Measurements from ENCODE around the gene SUV39H1.

The SUV39H1 gene

GRCh38 chrX:48715876-48716502 lies 19.5 kb downstream of the SUV39H1 start:
- H3K4me3 ChIP-seq (ENCODE audit: low read depth, low read length), result no peak overlapping the region
- no peaks in the 10 kb centered on the region for H3K4me1 ChIP-seq (ENCODE audit: control insufficient read depth, insufficient read depth, low read length)
- no peaks in the 10 kb centered on the region for H3K36me3 ChIP-seq (ENCODE audit: control insufficient read depth in 2 of 2, insufficient read depth in 1 of 2, low read length in 2 of 2)
- TF ChIP-seq ZNF184 (tag by site-specific recombination; IDR thresholded peaks at IDR 0.05), result no peak
- TF ChIP-seq SETDB1 (IDR thresholded peaks at IDR 0.05; ENCODE audit: insufficient read length, low read length), result no peak
- TF ChIP-seq ZNF777 (tag by site-specific recombination; IDR thresholded peaks at IDR 0.05; ENCODE audit: borderline replicate concordance), result no peak
- TF ChIP-seq ZNF341 (tag by site-specific recombination; IDR thresholded peaks at IDR 0.05; ENCODE audit: low read depth), result no peak
- no peak for TF ChIP-seq ZNF529 (tag by site-specific recombination; IDR thresholded peaks at IDR 0.05; ENCODE audit: insufficient replicate concordance)
- TF ChIP-seq ZNF792 (tag by site-specific recombination; IDR thresholded peaks at IDR 0.05), result no peak
- TF ChIP-seq, protein P1, sequence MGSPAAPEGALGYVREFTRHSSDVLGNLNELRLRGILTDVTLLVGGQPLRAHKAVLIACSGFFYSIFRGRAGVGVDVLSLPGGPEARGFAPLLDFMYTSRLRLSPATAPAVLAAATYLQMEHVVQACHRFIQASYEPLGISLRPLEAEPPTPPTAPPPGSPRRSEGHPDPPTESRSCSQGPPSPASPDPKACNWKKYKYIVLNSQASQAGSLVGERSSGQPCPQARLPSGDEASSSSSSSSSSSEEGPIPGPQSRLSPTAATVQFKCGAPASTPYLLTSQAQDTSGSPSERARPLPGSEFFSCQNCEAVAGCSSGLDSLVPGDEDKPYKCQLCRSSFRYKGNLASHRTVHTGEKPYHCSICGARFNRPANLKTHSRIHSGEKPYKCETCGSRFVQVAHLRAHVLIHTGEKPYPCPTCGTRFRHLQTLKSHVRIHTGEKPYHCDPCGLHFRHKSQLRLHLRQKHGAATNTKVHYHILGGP (tag by site-specific recombination; IDR thresholded peaks at IDR 0.05), result no peak
- TF ChIP-seq, protein P2, sequence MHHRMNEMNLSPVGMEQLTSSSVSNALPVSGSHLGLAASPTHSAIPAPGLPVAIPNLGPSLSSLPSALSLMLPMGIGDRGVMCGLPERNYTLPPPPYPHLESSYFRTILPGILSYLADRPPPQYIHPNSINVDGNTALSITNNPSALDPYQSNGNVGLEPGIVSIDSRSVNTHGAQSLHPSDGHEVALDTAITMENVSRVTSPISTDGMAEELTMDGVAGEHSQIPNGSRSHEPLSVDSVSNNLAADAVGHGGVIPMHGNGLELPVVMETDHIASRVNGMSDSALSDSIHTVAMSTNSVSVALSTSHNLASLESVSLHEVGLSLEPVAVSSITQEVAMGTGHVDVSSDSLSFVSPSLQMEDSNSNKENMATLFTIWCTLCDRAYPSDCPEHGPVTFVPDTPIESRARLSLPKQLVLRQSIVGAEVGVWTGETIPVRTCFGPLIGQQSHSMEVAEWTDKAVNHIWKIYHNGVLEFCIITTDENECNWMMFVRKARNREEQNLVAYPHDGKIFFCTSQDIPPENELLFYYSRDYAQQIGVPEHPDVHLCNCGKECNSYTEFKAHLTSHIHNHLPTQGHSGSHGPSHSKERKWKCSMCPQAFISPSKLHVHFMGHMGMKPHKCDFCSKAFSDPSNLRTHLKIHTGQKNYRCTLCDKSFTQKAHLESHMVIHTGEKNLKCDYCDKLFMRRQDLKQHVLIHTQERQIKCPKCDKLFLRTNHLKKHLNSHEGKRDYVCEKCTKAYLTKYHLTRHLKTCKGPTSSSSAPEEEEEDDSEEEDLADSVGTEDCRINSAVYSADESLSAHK (tag by site-specific recombination; IDR thresholded peaks at IDR 0.05), result no peak
- no peak for TF ChIP-seq ZNF140 (tag by site-specific recombination; IDR thresholded peaks at IDR 0.05)
- TF ChIP-seq ZBTB49 (tag by site-specific recombination; IDR thresholded peaks at IDR 0.05; ENCODE audit: low read depth), result no peak
- no peak for TF ChIP-seq ZBTB26 (tag by site-specific recombination; optimal IDR thresholded peaks at IDR 0.05)
- TF ChIP-seq ZBTB21 (tag by site-specific recombination; IDR thresholded peaks at IDR 0.05), result no peak
- TF ChIP-seq, protein P3, sequence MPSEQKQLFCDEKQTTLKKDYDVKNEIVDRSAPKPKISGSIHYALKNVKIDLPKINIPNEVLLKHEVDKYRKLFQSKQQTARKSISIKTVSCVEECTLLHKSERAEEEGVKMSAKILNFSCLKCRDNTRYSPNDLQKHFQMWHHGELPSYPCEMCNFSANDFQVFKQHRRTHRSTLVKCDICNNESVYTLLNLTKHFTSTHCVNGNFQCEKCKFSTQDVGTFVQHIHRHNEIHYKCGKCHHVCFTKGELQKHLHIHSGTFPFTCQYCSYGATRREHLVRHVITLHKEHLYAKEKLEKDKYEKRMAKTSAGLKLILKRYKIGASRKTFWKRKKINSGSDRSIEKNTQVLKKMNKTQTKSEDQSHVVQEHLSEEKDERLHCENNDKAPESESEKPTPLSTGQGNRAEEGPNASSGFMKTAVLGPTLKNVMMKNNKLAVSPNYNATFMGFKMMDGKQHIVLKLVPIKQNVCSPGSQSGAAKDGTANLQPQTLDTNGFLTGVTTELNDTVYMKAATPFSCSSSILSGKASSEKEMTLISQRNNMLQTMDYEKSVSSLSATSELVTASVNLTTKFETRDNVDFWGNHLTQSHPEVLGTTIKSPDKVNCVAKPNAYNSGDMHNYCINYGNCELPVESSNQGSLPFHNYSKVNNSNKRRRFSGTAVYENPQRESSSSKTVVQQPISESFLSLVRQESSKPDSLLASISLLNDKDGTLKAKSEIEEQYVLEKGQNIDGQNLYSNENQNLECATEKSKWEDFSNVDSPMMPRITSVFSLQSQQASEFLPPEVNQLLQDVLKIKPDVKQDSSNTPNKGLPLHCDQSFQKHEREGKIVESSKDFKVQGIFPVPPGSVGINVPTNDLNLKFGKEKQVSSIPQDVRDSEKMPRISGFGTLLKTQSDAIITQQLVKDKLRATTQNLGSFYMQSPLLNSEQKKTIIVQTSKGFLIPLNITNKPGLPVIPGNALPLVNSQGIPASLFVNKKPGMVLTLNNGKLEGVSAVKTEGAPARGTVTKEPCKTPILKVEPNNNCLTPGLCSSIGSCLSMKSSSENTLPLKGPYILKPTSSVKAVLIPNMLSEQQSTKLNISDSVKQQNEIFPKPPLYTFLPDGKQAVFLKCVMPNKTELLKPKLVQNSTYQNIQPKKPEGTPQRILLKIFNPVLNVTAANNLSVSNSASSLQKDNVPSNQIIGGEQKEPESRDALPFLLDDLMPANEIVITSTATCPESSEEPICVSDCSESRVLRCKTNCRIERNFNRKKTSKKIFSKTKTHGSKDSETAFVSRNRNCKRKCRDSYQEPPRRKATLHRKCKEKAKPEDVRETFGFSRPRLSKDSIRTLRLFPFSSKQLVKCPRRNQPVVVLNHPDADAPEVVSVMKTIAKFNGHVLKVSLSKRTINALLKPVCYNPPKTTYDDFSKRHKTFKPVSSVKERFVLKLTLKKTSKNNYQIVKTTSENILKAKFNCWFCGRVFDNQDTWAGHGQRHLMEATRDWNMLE (tag by site-specific recombination; conservative IDR thresholded peaks at IDR 0.05; ENCODE audit: low read depth), result no peak
- TF ChIP-seq HOXA7 (CRISPR knock-in tag; IDR thresholded peaks at IDR 0.05; ENCODE audit: borderline replicate concordance), result no peak
- TF ChIP-seq ZNF350 (tag by site-specific recombination; IDR thresholded peaks at IDR 0.05), result no peak
- no peak for TF ChIP-seq ZNF404 (tag by site-specific recombination; IDR thresholded peaks at IDR 0.05)
- POLR2A ChIA-PET, result no interaction called here
- H3K27ac ChIP-seq (ENCODE audit: extremely low read depth, low read depth, low read length), result no peak overlapping the region
- CTCF ChIA-PET, result no interaction called here
- H3K9me3 ChIP-seq (ENCODE audit: control insufficient read depth, insufficient read depth, low read depth, low read length), result no peaks in the 10 kb centered on the region
